ENCODE results near the gene MICAL2. TPM values are rescaled to one million over a fixed set of nuclear protein-coding genes. Genes with fewer than 3 reads are reported as not detected.

Gene MICAL2
- polyA plus RNA-seq, 4 donors: 6.9 to 37.1 (median 8.3) TPM

DNA sequence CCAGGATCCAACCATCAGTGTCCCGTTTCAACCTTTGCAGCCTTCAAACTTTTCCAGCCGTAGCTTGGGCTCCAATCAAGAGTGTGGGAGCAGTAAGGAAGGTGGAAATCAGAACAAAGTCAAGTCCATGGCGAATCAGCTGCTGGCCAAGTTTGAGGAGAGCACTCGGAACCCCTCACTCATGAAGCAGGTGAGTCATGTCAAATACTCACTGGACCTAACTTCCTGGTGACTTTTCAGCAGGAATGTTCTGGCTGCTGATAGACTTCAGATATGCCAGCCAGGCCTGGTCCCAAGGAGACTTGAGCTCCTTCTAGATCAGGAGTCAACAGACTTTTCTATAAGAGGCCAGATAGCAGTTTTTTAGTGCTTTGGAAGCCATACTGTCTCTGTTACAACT, 129.0 kb downstream of the MICAL2 start:
- DNase-seq (ENCODE audit: low read depth in 4 of 4, low spot score in 3 of 4): no peak

GRCh38 chr11:12239804-12240371, 129.5 kb downstream of the MICAL2 start:
- no peak for DNase-seq (ENCODE audit: low read depth in 4 of 4, low spot score in 3 of 4)

DNA sequence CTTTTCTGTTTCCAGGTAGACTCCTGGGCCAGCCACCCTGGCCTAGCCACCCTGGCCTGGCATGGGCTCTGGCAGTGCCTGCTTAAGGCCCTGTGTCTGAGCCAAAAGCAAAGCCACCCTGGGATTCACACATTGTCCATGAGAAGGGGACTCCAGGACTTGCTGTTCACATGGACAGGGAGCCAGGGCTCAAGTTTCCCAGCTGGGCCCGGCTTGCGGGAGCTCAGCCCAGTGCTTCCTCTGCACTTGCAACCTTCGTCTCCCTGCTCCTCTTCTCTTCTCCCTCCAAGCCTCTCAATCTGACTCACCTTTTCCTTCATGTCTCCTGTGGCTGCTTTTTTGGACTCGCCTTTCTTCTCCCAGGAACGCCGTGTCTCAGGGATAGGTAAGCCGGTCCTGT, 130.3 kb downstream of the MICAL2 start:
- DNase-seq (ENCODE audit: low read depth in 4 of 4, low spot score in 3 of 4): no peak

- DNase-seq (ENCODE audit: low read depth in 4 of 4, low spot score in 3 of 4): no peak
Measured at GRCh38 chr11:12241401-12241800, 131.0 kb downstream of the MICAL2 start.

DNA sequence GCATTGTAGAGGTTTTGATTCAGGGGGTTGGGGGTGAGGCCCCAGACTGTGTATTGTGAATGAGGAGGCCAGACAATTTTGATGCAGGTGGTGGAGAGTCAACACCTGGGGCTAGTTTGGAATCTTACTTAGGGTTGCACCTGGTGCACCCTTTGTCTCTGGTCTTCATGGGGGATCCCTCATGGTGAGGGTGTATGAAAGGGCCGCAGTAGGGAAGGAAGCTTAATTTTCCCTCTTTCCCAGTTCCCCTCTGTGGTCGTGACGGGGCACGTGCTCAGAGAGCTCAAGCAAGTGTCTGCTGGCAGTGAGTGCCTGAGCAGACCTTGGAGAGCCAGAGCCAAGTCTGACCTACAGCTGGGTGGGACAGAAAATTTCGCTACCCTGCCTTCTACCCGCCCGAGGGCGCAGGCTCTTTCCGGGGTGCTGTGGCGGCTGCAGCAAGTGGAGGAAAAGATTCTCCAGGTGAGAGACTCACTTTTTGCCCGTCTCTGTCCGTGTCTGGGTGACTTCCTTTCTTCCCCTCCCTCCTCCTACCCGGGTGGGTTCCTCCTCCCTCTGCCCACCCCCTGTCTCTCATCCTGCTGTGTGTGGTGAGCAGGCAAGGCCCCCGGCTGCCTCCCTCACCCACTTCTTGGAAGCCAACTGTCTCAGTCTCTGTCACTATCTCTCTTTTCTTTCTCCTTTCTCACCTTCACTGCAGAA, 131.7 kb downstream of the MICAL2 start:
- no peak for DNase-seq (ENCODE audit: low read depth in 4 of 4, low spot score in 3 of 4)

DNA sequence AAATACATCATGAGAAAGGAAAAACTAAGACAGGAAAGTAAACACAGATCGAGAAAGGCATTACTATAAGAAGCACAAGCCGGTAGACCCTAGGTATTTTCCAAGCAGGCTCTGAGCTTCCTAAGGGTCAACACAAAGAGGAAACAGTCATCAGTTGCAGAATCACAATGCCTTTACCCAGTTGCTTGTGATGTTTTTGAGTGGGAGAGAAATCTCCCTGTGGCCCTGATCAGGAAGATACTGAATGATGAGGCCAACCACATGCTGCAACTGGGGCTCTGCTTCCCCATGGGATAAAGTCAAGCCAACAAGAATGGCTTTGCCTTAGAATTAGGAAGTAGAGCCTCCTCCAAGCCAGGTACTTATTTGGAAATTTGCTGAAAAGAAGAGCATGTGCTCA, 132.6 kb downstream of the MICAL2 start:
- no peak for DNase-seq (ENCODE audit: low read depth in 4 of 4, low spot score in 3 of 4)

DNA sequence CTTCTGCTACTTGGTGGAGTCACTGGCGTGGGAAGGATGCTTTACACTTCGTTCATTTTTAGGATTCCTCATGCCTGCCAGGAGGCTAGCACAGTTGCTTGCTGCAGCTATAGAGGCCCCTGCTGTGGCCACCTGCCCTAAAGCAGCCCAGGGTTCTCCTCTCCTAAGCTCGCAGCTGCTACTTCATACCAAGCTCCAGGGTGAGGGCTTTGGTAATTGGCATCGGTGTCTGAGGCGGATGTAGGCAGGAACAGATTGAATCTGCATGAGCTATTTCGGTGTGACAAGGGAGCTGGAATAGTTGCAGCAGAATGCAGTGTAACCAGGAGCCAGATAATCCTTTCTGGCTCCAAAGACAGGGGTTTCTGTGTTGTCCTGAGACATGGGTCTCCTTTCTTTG, 133.1 kb downstream of the MICAL2 start:
- DNase-seq (ENCODE audit: low read depth in 4 of 4, low spot score in 3 of 4): no peak

DNA sequence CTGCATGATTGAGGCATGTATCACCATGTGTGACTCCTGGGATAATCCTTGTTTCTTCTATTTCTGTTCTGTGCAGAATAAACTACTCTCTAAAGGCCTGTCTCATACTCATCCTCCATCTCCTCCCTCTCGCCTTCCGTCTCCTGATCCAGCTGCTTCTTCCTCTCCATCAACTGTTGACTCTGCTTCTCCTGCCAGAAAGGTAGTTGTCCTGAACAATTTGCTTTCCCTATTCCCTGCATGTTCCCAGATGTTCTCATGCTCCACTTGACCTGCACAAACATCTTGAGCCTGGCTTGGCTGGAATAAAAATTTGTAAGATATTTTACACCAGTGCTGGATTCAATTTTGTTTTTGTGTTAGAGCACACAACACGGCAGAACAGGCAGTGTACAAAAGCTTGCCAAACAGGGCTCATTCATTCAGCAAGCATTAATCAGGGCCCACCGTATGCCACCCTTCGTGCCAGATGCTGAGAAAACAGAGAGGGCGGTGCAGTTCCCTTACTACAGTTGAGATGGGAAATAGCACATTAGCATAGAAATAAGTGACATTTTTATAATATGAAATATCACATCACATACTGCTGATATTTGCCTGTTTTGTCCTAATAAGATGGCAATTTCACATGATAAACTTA, 133.6 kb downstream of the MICAL2 start:
- no peak for DNase-seq (ENCODE audit: low read depth in 4 of 4, low spot score in 3 of 4)

DNA sequence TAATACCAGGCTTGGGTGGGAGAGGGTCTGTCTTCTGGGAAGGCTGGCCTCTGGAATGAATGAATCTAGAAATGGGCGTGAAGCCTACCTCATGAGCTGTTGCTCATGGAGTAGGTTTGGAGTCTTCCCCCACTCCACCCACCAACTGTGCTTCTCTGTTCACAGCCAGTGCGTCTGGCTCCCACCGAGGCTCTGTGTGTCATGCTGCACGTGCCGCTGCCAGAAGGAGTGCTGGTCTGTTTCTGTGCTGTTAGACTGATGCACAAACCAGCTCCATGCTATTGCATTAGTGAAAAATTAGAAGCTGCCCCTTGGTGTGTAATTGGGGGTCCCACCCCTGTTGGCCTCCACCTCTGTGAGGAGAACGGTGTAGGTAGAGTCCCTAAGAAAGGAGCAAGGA, 134.7 kb downstream of the MICAL2 start:
- DNase-seq (ENCODE audit: low read depth in 4 of 4, low spot score in 3 of 4): no peak

DNA sequence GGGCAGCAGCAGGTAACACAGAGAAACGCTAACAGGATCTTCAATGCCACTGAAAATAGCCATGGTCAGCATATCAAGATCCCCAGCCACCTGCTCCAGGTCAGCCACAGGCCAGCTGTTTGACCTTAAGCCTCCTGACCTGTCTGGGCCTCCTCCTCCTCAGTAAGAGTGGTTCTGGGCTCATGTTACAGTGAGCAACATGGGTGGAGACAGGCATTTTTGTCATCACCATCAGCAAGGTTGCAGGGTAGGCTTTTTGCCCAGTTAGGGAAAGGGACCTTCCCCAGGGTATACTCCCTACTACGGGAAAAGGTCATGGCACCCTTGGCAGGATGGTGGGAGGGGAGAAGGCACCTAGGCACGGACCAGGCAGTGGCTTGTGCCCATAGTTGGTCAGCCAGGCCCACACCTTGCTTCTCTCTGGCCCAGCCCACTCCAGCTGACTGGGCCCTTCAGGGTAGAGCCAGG, 135.2 kb downstream of the MICAL2 start:
- DNase-seq (ENCODE audit: low read depth in 4 of 4, low spot score in 3 of 4): no peak

DNA sequence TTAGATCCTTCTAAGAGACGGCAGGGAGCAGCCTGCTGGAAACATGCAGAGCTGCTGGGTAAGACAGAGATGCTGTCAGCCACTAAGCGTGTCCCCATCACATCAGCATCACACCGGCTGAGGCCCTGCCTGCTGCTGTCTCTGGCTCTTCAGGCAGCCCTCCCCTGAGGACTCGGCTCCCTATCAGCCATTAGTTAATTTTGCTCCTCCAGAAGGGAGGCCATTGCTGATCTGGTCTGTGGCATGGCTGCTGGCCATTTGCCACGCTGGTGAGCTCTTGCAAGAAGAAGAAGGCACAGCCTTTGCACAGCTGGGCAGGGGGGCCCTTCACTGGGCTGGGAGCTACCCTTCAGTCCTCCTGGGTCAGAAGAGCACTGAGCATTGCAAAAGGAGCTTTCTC, 135.8 kb downstream of the MICAL2 start:
- no peak for DNase-seq (ENCODE audit: low read depth in 4 of 4, low spot score in 3 of 4)

- no peak for DNase-seq (ENCODE audit: low read depth in 4 of 4, low spot score in 3 of 4)
Measured at GRCh38 chr11:12246989-12247388, 136.6 kb downstream of the MICAL2 start.

DNA sequence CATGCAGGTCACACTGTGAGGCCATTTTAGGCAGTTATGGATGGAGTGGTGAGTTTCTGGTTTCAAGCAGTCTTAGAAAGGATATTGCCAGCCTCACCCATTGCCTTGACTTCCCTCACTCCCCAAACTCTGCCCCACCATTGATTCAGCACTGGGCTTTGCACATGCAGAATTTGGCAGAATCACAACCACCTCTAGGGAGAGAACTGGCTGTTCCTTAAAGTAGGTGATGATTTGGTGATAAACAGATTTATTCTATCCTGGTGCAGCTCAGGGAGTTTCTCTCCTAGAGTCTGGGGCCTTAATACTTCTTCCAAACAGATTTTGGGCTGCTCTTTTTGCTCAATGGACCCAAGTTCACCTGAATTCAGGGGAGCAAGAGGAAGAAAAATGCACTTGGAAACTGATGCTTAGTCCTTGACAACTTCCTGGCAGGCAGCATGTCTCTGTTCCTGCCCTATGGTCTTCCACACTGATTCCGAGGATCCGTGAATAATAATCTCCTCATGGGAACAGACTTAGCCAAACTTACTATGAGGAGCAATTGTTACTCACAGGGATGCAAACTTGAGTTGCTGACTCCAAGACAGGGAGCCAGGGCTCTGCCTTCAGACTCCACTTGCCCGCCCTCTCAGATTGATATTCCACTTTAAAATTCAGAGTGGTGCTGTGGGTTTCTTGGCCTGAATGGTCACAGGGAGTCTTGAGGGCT, 137.3 kb downstream of the MICAL2 start:
- DNase-seq (ENCODE audit: low read depth in 4 of 4, low spot score in 3 of 4): no peak

DNA sequence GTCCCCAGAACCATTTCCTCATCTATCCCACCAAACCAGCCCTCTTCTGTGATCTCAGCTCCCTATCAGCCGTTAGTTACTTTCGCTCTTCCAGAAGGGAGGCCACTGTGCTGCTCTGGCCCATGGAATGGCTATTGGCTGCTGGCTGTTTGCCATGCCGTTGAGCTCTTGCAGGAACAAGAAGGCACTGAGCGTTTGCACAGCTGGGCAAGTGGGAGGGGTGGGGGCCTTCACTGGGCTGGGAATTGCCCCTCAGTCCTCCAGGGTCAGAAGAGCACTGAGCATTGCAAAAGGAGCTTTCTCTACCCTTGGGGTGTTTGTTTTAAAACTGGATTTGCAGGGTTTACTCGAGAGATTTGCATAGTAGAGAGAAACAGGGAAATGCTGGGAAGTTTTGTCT, 137.9 kb downstream of the MICAL2 start:
- no peak for DNase-seq (ENCODE audit: low read depth in 4 of 4, low spot score in 3 of 4)

DNA sequence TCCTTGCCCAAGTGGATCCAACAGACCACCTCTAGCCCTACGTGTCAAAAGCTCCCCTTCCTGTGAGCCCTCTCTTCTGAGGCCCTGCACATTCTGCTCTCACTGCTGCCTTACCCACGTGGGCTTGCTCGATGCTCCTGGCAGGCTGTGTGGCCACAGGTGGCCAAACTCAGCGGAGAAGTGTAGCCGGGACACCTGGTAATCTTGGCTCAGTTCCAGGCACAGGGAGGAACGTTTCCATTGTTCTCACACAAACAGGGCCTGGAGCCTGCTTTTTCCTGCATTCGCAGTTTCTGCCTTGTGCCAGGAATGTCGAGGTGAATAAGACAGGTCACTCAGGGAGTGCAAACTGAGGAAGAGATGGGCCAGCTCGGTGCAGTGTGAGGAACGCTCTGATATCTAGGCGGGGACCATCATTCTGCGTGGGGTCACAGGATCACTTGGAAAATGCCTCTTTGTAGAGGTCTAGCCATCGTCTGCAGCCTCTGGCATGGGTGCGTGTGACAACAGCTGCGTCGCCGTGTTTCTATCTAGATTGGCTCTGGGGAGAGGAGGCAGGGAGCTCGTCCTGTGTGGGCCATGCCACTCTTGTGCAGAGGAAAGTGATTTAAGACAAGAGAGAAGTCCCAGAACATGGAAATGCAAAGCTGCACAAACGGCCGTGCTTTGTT, 139.3 kb downstream of the MICAL2 start:
- DNase-seq (ENCODE audit: low read depth in 4 of 4, low spot score in 3 of 4): no peak

DNA sequence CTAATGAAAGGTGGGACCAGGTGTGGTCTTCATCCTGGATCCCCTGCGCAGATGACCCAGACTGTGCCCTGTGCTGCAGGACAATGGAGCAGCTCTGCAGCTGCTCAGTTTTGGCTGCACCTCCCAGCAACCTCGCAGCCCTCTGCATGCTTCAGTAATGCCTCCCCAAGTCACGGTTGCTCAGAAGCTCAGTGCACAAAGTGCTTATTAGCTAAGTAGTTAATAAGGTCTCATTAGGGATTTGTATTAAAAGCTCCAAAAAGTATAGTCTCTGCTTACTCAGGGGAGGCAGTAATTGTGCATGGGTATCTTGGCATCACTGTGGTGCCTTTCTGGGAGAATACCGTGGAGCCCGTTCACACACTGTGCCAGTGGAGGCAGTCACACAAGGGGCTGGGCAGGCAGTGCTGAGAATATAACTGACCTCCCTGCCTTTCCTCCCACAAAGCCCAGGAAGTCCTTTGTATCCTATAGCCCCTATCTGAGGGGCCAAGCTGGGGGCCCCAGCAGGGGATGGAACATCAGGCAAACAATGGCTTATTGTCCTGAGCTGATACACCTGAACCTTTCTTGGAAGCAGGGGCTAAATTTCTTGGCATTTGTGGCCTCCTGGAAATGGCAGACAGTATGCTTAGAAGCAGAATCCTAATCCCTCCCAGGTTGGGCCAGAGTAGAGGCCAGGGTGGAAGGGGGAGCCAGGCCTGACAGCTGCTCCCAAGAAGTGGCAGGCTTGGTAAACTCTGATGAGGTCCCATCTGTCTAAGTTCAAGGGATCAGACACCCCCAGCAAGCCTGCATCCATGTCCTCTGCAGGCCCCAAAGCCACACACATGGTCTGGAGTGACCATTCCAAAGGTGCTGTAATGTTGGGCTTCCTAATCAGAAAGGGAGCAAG, 141.5 kb downstream of the MICAL2 start:
- no peak for DNase-seq (ENCODE audit: low read depth in 4 of 4, low spot score in 3 of 4)

GRCh38 chr11:12253843-12254281, 143.5 kb downstream of the MICAL2 start:
- no peak for DNase-seq (ENCODE audit: low read depth in 4 of 4, low spot score in 3 of 4)

DNA sequence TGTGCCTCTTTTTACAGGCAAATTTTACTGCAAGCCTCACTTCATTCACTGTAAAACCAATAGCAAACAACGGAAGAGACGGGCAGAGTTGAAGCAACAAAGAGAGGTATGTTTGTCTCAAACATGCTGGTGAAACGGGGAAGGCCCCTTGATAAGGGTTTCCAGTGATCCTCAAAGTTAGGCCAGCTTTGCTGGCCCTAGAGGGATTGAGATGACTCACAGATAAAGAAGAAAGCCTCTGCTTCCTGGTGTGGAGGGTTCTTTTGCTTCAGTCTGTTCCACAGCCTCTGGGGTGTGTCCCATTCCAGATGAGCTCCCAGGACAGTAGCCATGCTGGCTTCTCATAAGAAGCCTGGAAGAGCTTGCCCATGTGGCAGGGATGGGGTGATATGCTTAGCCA, 148.1 kb downstream of the MICAL2 start:
- no peak for DNase-seq (ENCODE audit: low read depth in 4 of 4, low spot score in 3 of 4)

DNA sequence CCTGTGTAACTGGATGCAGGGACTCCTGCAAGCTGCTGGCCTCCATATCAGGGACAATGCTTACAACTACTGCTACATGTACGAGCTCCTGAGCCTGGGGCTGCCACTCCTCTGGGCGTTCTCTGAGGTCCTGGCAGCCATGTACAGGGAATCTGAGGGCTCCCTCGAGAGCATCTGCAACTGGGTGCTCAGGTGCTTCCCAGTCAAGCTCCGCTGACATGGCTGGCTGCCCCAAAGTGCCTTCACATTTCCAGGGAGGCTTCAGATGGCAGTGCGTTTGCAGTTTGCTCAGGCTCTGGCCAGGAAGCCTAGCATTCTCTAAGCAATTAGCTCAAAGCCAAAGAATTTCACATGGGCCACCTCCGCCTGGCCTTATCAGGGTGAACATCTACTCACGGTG, 149.6 kb downstream of the MICAL2 start:
- no peak for DNase-seq (ENCODE audit: low read depth in 4 of 4, low spot score in 3 of 4)

All from left renal pelvis (tissue), 4 donors.